Measurements from ENCODE around the gene EDC4. TPM values are rescaled to one million over a fixed set of nuclear protein-coding genes. Genes with fewer than 3 reads are reported as not detected.
"Not testable (repeated sequence)": the region's sequence is repeated elsewhere in the genome, so short reads cannot be mapped to it uniquely, and the experiment has no call there.

The EDC4 gene, protein sequence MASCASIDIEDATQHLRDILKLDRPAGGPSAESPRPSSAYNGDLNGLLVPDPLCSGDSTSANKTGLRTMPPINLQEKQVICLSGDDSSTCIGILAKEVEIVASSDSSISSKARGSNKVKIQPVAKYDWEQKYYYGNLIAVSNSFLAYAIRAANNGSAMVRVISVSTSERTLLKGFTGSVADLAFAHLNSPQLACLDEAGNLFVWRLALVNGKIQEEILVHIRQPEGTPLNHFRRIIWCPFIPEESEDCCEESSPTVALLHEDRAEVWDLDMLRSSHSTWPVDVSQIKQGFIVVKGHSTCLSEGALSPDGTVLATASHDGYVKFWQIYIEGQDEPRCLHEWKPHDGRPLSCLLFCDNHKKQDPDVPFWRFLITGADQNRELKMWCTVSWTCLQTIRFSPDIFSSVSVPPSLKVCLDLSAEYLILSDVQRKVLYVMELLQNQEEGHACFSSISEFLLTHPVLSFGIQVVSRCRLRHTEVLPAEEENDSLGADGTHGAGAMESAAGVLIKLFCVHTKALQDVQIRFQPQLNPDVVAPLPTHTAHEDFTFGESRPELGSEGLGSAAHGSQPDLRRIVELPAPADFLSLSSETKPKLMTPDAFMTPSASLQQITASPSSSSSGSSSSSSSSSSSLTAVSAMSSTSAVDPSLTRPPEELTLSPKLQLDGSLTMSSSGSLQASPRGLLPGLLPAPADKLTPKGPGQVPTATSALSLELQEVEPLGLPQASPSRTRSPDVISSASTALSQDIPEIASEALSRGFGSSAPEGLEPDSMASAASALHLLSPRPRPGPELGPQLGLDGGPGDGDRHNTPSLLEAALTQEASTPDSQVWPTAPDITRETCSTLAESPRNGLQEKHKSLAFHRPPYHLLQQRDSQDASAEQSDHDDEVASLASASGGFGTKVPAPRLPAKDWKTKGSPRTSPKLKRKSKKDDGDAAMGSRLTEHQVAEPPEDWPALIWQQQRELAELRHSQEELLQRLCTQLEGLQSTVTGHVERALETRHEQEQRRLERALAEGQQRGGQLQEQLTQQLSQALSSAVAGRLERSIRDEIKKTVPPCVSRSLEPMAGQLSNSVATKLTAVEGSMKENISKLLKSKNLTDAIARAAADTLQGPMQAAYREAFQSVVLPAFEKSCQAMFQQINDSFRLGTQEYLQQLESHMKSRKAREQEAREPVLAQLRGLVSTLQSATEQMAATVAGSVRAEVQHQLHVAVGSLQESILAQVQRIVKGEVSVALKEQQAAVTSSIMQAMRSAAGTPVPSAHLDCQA (N-terminal part only)
- 78.2 TPM for polyA plus RNA-seq (2013, experiment 1 of 4)
- 84.9 TPM for polyA plus RNA-seq (2013, experiment 2 of 4)
- 73.2 TPM for polyA plus RNA-seq (2013, experiment 3 of 4)
- 75.9 TPM for polyA plus RNA-seq (2013, experiment 4 of 4)

GRCh38 chr16:67872631-67873434 is at the start of gene EDC4:
TSS of gene EDC4 (plus strand) at chr16:67873052. CDS start at chr16:67873262, 210 bp downstream.
- Histone ChIP-seq H3K36me3 (ENCODE audit: control insufficient read depth, insufficient read depth, low read length) (peaks cover 15% of the 10 kb centered on the region), H3K9me3 (ENCODE audit: control insufficient read depth, low read length) (no peaks in the 10 kb centered on the region), H3K4me1 (ENCODE audit: control insufficient read depth, insufficient read depth, low read length) (peaks cover 4% of the 10 kb centered on the region), H3K4me3 (ENCODE audit: insufficient read depth, low read depth, low read length) (peak within 1 kb of the TSS; percentile 85), H3K27ac (ENCODE audit: insufficient read depth, low read depth, low read length, poor library complexity, severe bottlenecking) (peak within 1 kb of the TSS; percentile 17), H3K27me3 (ENCODE audit: control insufficient read depth, insufficient read depth, low read length, poor library complexity, severe bottlenecking) (no peaks in the 10 kb centered on the region)
- 5% methylated on average over 72 of the region's 72 CpGs for WGBS, 2 experiments

- H3K36me3 ChIP-seq (ENCODE audit: control insufficient read depth, insufficient read depth, low read length), result peaks cover 11% of the 10 kb centered on the region
- no peak overlapping the region for H3K4me3 ChIP-seq (ENCODE audit: insufficient read depth, low read depth, low read length)
- H3K9me3 ChIP-seq (ENCODE audit: control insufficient read depth, low read length), result no peaks in the 10 kb centered on the region
- H3K27ac ChIP-seq (ENCODE audit: insufficient read depth, low read depth, low read length, poor library complexity, severe bottlenecking), result no peak overlapping the region
- WGBS, 2 experiments, result 82% methylated on average over 8 of the region's 8 CpGs
- no peaks in the 10 kb centered on the region for H3K4me1 ChIP-seq (ENCODE audit: control insufficient read depth, insufficient read depth, low read length)
- H3K27me3 ChIP-seq (ENCODE audit: control insufficient read depth, insufficient read depth, low read length, poor library complexity, severe bottlenecking), result no peaks in the 10 kb centered on the region
These were observed 47.7 kb upstream of the EDC4 start for GRCh38 chr16:67825119-67825518.

DNA sequence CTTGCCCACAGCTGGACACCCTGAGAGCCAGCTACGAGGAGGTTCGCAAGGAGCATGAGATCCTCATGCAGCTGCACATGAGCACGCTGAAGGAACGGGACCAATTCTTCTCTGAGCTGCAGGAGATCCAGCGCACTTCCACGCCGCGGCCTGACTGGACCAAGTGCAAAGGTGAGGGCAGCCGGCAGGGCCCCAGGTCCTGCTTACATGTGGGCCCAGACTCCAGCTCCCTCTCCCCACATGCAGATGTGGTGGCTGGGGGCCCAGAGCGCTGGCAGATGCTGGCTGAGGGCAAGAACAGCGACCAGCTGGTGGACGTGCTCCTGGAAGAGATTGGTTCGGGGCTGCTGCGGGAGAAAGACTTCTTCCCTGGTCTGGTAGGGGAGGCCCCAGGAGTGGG is 46.9 kb upstream of the EDC4 start:
- H3K4me3 ChIP-seq (ENCODE audit: insufficient read depth, low read depth, low read length), result no peak overlapping the region
- H3K27me3 ChIP-seq (ENCODE audit: control insufficient read depth, insufficient read depth, low read length, poor library complexity, severe bottlenecking), result no peaks in the 10 kb centered on the region
- 95 to 96% methylated on average over 14 of the region's 14 CpGs for WGBS, 2 experiments
- H3K9me3 ChIP-seq (ENCODE audit: control insufficient read depth, low read length), result no peaks in the 10 kb centered on the region
- H3K27ac ChIP-seq (ENCODE audit: insufficient read depth, low read depth, low read length, poor library complexity, severe bottlenecking), result no peak overlapping the region
- H3K4me1 ChIP-seq (ENCODE audit: control insufficient read depth, insufficient read depth, low read length), result no peaks in the 10 kb centered on the region
- peaks cover 12% of the 10 kb centered on the region for H3K36me3 ChIP-seq (ENCODE audit: control insufficient read depth, insufficient read depth, low read length)

DNA sequence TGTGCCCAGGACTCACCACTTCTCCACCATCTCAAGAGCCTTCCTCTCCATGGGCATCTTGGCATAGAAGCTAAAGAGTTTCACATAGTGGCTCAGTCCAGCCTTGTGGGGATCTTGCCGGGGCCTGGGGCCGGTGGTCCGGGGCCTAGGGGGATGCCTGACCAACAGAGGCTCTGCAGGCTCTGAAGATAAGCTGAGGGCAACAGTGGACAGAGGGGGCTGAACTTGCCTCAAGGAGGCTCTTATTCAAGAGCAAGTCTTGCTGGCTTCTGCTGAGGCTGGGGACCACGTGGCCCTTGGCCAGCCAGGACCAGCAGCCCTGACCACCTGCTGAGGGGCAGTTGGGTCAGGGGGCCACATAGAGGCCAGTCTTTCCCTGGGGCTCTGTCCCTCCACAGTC is 44.2 kb upstream of the EDC4 start:
- Histone ChIP-seq H3K27me3 (ENCODE audit: control insufficient read depth, insufficient read depth, low read length, poor library complexity, severe bottlenecking) (no peaks in the 10 kb centered on the region), H3K9me3 (ENCODE audit: control insufficient read depth, low read length) (no peaks in the 10 kb centered on the region), H3K27ac (ENCODE audit: insufficient read depth, low read depth, low read length, poor library complexity, severe bottlenecking) (no peak overlapping the region), H3K4me3 (ENCODE audit: insufficient read depth, low read depth, low read length) (no peak overlapping the region), H3K36me3 (ENCODE audit: control insufficient read depth, insufficient read depth, low read length) (peaks cover 12% of the 10 kb centered on the region), H3K4me1 (ENCODE audit: control insufficient read depth, insufficient read depth, low read length) (peaks cover 10% of the 10 kb centered on the region)
- 95 to 96% methylated on average over 4 of the region's 4 CpGs for WGBS, 2 experiments

DNA sequence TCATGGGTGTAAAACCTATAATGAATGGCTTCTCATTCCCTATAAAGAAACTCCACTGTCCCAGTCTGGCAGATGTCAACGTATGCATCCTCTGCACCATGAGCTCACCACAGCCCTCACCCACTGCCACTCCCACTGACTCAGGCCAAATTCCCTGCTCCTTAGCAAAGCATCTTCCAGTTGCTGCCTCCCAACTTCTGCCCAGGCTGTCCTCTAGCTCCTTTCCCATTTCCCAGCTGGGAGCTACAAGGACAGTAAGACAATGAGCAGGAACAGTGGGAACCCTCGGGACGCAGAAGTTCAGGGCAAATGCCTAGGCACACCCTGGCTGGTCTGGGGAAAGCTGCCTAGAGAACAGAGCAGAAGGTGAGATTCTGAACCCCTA is 39.8 kb upstream of the EDC4 start:
- Histone ChIP-seq H3K27me3 (ENCODE audit: control insufficient read depth, insufficient read depth, low read length, poor library complexity, severe bottlenecking) (no peaks in the 10 kb centered on the region), H3K9me3 (ENCODE audit: control insufficient read depth, low read length) (no peaks in the 10 kb centered on the region), H3K36me3 (ENCODE audit: control insufficient read depth, insufficient read depth, low read length) (peaks cover 7% of the 10 kb centered on the region), H3K4me3 (ENCODE audit: insufficient read depth, low read depth, low read length) (peak overlapping the region; percentile 68), H3K27ac (ENCODE audit: insufficient read depth, low read depth, low read length, poor library complexity, severe bottlenecking) (no peak overlapping the region), H3K4me1 (ENCODE audit: control insufficient read depth, insufficient read depth, low read length) (peaks cover 10% of the 10 kb centered on the region)
- 17 to 20% methylated on average over 3 of the region's 3 CpGs for WGBS, 2 experiments

DNA sequence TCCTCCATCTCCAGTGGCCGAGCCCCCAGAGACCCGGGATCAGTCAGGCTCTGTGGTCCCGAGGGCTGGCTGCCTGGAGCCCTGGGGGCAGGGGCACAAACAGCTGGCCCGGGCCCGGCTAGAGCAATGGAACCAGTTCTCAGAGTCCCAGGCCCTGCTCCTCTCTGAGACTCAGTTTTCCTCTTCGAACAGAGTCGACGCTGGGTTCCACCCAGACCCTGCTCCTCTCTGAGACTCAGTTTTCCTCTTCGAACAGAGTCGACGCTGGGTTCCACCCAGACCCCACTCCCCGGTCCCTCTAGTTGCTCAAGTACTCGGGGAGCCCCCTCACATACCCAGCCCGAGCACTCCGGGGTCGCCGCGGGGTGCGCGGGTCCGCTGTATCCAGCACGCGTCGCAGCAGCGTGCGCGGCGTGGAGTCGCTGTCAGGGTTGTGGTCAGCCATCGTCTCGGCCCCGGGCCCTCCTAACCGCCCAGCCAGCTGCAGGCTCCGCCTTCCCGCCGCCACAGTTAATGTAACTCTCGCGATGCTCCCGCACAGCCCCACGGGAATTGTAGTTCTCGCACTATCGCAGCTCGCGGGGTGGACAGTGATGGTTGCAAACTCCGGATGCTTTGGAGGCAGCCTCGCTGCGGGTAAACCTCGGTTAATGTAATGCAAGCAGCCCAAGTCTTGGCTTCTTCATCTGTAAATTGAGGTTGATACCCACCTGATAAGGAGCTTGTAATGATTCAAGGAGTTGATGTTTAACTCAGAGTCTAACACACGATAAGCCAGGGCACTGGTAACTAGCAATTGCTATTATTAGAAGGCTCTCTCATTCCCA is 39.2 kb upstream of the EDC4 start:
- Histone ChIP-seq H3K27me3 (ENCODE audit: control insufficient read depth, insufficient read depth, low read length, poor library complexity, severe bottlenecking) (no peaks in the 10 kb centered on the region), H3K27ac (ENCODE audit: insufficient read depth, low read depth, low read length, poor library complexity, severe bottlenecking) (no peak overlapping the region), H3K4me3 (ENCODE audit: insufficient read depth, low read depth, low read length) (peak overlapping the region; percentile 68), H3K9me3 (ENCODE audit: control insufficient read depth, low read length) (no peaks in the 10 kb centered on the region), H3K4me1 (ENCODE audit: control insufficient read depth, insufficient read depth, low read length) (peaks cover 10% of the 10 kb centered on the region), H3K36me3 (ENCODE audit: control insufficient read depth, insufficient read depth, low read length) (peaks cover 7% of the 10 kb centered on the region)
- 2% methylated on average over 49 of the region's 49 CpGs for WGBS, 2 experiments

- Histone ChIP-seq H3K36me3 (ENCODE audit: control insufficient read depth, insufficient read depth, low read length) (peaks cover 7% of the 10 kb centered on the region), H3K4me3 (ENCODE audit: insufficient read depth, low read depth, low read length) (peak overlapping the region; percentile 68), H3K27ac (ENCODE audit: insufficient read depth, low read depth, low read length, poor library complexity, severe bottlenecking) (no peak overlapping the region), H3K27me3 (ENCODE audit: control insufficient read depth, insufficient read depth, low read length, poor library complexity, severe bottlenecking) (no peaks in the 10 kb centered on the region), H3K4me1 (ENCODE audit: control insufficient read depth, insufficient read depth, low read length) (peaks cover 10% of the 10 kb centered on the region), H3K9me3 (ENCODE audit: control insufficient read depth, low read length) (no peaks in the 10 kb centered on the region)
- 90 to 95% methylated on average over 10 of the region's 10 CpGs for WGBS, 2 experiments
These were observed 38.6 kb upstream of the EDC4 start for GRCh38 chr16:67834242-67834614.

DNA sequence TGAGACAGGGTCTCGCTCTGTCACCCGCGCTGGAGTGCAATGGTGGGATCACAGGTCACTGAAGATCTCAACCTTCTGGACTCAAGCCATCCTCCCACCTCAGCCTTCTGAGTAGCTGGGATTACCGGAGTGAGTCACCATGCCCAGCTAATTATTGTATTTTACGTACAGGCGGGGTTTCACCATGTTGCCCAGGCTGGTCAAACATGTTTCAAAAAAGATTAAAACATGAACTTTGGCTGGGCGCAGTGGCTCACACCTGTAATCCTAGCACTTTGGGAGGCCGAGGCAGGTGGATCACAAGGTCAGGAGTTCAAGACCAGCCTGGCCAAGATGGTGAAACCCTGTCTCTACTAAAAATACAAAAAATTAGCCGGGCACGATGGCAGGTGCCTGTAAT is 35.7 kb upstream of the EDC4 start:
- 90 to 92% methylated on average over 10 of the region's 10 CpGs for WGBS, 2 experiments
- not testable (repeated sequence) for H3K9me3 ChIP-seq (ENCODE audit: control insufficient read depth, low read length)

GRCh38 chr16:67837811-67838210 is 35.0 kb upstream of the EDC4 start:
- Histone ChIP-seq H3K27ac (ENCODE audit: insufficient read depth, low read depth, low read length, poor library complexity, severe bottlenecking) (no peak overlapping the region), H3K9me3 (ENCODE audit: control insufficient read depth, low read length) (no peaks in the 10 kb centered on the region), H3K4me1 (ENCODE audit: control insufficient read depth, insufficient read depth, low read length) (peaks cover 3% of the 10 kb centered on the region), H3K36me3 (ENCODE audit: control insufficient read depth, insufficient read depth, low read length) (no peaks in the 10 kb centered on the region), H3K27me3 (ENCODE audit: control insufficient read depth, insufficient read depth, low read length, poor library complexity, severe bottlenecking) (no peaks in the 10 kb centered on the region), H3K4me3 (ENCODE audit: insufficient read depth, low read depth, low read length) (no peak overlapping the region)
- WGBS, 2 experiments, result 88 to 96% methylated on average over 2 of the region's 2 CpGs

More for the DNA sequence above, 35.7 kb upstream of the EDC4 start:
- H3K27me3 ChIP-seq (ENCODE audit: control insufficient read depth, insufficient read depth, low read length, poor library complexity, severe bottlenecking); H3K27ac ChIP-seq (ENCODE audit: insufficient read depth, low read depth, low read length, poor library complexity, severe bottlenecking); H3K36me3 ChIP-seq (ENCODE audit: control insufficient read depth, insufficient read depth, low read length); H3K4me1 ChIP-seq (ENCODE audit: control insufficient read depth, insufficient read depth, low read length); H3K4me3 ChIP-seq (ENCODE audit: insufficient read depth, low read depth, low read length): not testable (repeated sequence)

Measured in ectodermal cell (in vitro differentiated cells).